Osteocyte (in vitro differentiated cells): ENCODE results near the gene PSMB7. TPM values are rescaled to one million over a fixed set of nuclear protein-coding genes. Genes with fewer than 3 reads are reported as not detected.

Source experiments
- DNase-seq: peaks from one replicate; pipeline ENCODE4 v3.0.0; 2021; ENCODE audit warnings: mixed read lengths; ENCODE audit not compliant: unreplicated experiment; ENCODE audit errors: extremely low spot score
- H3K27ac Mint-ChIP-seq: one replicate; pipeline ENCODE4 v1.8.0; 2021; ENCODE audit warnings: mild to moderate bottlenecking, mixed read lengths; ENCODE audit not compliant: unreplicated experiment
- H3K27me3 Mint-ChIP-seq: one replicate; pipeline ENCODE4 v1.8.0; 2021; ENCODE audit warnings: mixed read lengths; ENCODE audit not compliant: unreplicated experiment
- H3K36me3 Mint-ChIP-seq: one replicate; pipeline ENCODE4 v1.8.0; 2021; ENCODE audit warnings: mixed read lengths; ENCODE audit not compliant: unreplicated experiment
- H3K4me1 Mint-ChIP-seq: one replicate; pipeline ENCODE4 v1.8.0; 2021; ENCODE audit warnings: mixed read lengths; ENCODE audit not compliant: unreplicated experiment
- H3K4me3 Mint-ChIP-seq: one replicate; pipeline ENCODE4 v1.8.0; 2021; ENCODE audit warnings: mild to moderate bottlenecking, moderate library complexity, mixed read lengths; ENCODE audit not compliant: unreplicated experiment
- H3K9me3 Mint-ChIP-seq: one replicate; pipeline ENCODE4 v1.8.0; 2021; ENCODE audit warnings: mixed read lengths; ENCODE audit not compliant: unreplicated experiment
- CTCF ChIP-seq: fragments of 200-600 bp; sonication (generic); IDR thresholded peaks from 2 replicates; pipeline ENCODE4 v1.5.0; 2021; ENCODE audit warnings: antibody characterized with exemption, mild to moderate bottlenecking, moderate library complexity
- total RNA-seq: library from RNA; stranded (reverse); gene quantifications from 2 replicates; pipeline ENCODE4 v1.2.1, GENCODE V29; 2021

PSMB7 gene
- total RNA-seq, 1 donor from 2014 or later, result 140 TPM

GRCh38 chr9:124346347-124347163 lies 68.7 kb downstream of the PSMB7 start:
- H3K4me1 Mint-ChIP-seq, result peaks cover 30% of the 10 kb centered on the region
- peak overlapping the region; percentile 56 for H3K27ac Mint-ChIP-seq
- H3K4me3 Mint-ChIP-seq, result no peak overlapping the region
- no peaks in the 10 kb centered on the region for H3K27me3 Mint-ChIP-seq
- no peak for TF ChIP-seq CTCF
- no peak for DNase-seq
- H3K36me3 Mint-ChIP-seq, result peaks cover 29% of the 10 kb centered on the region
- no peaks in the 10 kb centered on the region for H3K9me3 Mint-ChIP-seq

- no peaks in the 10 kb centered on the region for H3K27me3 Mint-ChIP-seq
- no peak overlapping the region for H3K4me3 Mint-ChIP-seq
- H3K9me3 Mint-ChIP-seq, result no peaks in the 10 kb centered on the region
- H3K36me3 Mint-ChIP-seq, result peaks cover 23% of the 10 kb centered on the region
- no peak for TF ChIP-seq CTCF
- peak overlapping the region; percentile 70 for H3K27ac Mint-ChIP-seq
- no peak for DNase-seq
- peaks cover 37% of the 10 kb centered on the region for H3K4me1 Mint-ChIP-seq
These were observed 69.4 kb downstream of the PSMB7 start for GRCh38 chr9:124345751-124346281.

GRCh38 chr9:124345063-124345462 lies 70.2 kb downstream of the PSMB7 start:
- no peak for TF ChIP-seq CTCF
- no peaks in the 10 kb centered on the region for H3K9me3 Mint-ChIP-seq
- H3K4me3 Mint-ChIP-seq, result no peak overlapping the region
- H3K4me1 Mint-ChIP-seq, result peaks cover 37% of the 10 kb centered on the region
- no peaks in the 10 kb centered on the region for H3K27me3 Mint-ChIP-seq
- H3K27ac Mint-ChIP-seq, result peak overlapping the region; percentile 70
- no peak for DNase-seq
- H3K36me3 Mint-ChIP-seq, result peaks cover 21% of the 10 kb centered on the region

- H3K9me3 Mint-ChIP-seq, result no peaks in the 10 kb centered on the region
- H3K4me3 Mint-ChIP-seq, result no peak overlapping the region
- peaks cover 23% of the 10 kb centered on the region for H3K36me3 Mint-ChIP-seq
- DNase-seq, result no peak
- H3K27me3 Mint-ChIP-seq, result no peaks in the 10 kb centered on the region
- peaks cover 39% of the 10 kb centered on the region for H3K4me1 Mint-ChIP-seq
- peak overlapping the region; percentile 95 for H3K27ac Mint-ChIP-seq
- TF ChIP-seq CTCF, result no peak
These were observed 70.8 kb downstream of the PSMB7 start for GRCh38 chr9:124344291-124345050.
